Measurements from ENCODE around the gene URAD.

Gene URAD

DNA sequence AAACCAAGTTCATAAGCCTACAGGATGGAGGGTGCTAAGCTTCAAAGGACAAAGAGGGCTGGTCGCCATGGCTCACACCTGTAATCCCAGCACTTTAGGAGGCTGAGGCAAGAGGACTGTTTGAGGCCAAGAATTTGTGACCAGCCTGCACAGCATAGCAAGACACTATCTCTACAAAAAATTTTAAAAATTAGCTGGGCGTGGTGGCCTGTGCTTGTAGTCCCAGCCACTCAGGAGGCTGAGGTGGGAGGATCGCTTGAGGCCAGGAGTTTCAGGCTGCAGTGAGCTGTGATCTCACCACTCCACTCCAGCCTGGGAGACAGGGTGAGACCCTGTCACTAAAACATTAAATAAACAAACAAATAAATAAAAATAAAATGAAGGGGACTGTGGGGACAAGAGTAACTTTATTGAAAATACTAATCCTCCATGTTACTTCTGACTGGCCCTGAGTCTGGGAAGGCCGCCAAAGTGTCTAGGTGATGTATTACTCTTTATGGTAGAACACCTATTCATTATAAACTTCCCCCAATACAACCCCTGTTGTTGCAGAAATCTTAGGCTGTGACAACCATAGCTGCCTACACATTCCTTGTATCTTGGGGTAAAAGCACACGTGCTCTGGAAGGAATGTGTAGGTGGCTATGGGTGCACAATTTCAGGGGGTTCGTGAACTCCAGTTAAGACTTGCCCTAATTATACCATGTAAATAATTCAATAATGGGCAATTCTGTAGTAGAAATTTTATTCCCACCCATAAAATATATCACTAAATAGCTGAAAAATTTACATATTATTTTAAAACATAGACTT is 14.6 kb upstream of the URAD start:
- TF ChIP-seq CTCF (IDR thresholded peaks at IDR 0.05; ENCODE audit: low read depth, low read length) = no peak
- TF ChIP-seq EZH2phosphoT487 (IDR thresholded peaks at IDR 0.05; ENCODE audit: low read depth) = no peak
- Histone ChIP-seq H3K36me3 (replicated peaks; ENCODE audit: low read depth, low read length) (no peaks in the 10 kb centered on the region), H3K4me1 (ENCODE audit: low read length) (peaks cover 10% of the 10 kb centered on the region), H3K27ac (ENCODE audit: low read length) (no peak overlapping the region), H3K9me3 (ENCODE audit: insufficient read depth, low read length) (no peaks in the 10 kb centered on the region), H3K4me3 (ENCODE audit: low read length) (no peak overlapping the region), H3K9ac (ENCODE audit: low read length) (no peak overlapping the region), H4K20me1 (ENCODE audit: insufficient read depth, low read length) (no peaks in the 10 kb centered on the region), H3K27me3 (ENCODE audit: low read depth, low read length) (no peaks in the 10 kb centered on the region), H2AFZ (ENCODE audit: low read depth, low read length) (no peak overlapping the region), H3K4me2 (ENCODE audit: low read length) (no peak overlapping the region), H3K79me2 (ENCODE audit: low read length) (no peaks in the 10 kb centered on the region)

DNA sequence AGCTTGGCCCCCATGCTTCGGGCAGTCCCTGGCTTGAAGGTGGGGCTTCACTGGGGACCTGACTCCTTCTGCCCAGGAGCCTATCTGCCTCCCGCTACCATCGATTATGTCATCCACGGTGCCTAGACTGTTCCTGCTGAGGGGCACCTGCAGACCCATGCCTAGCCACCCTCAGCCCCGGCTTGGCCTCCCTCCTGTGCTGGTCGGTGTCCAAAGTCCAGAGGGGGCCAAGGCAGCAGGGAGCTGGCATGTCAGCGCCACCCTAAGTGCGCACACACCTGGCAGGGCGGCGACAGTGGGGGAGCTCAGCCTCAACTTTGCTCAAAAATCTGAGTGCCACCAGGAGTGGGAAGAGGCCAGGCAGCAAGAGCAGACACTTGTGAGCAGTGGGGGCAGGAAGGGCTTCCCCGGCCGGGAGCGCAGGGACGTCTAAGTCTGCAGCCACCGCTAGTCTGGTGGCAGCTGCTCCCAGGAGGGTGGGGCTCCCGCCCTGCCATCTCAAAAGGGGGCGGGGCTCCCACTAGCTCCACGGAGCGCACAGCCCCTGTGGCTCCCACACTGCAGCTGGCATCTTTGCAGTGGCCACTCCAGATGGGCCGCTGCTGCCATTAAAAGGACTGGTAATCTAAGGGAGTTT is 13.5 kb upstream of the URAD start:
- Histone ChIP-seq H3K9ac (ENCODE audit: low read length) (no peak overlapping the region), H3K9me3 (ENCODE audit: insufficient read depth, low read length) (no peaks in the 10 kb centered on the region), H4K20me1 (ENCODE audit: insufficient read depth, low read length) (no peaks in the 10 kb centered on the region), H3K79me2 (ENCODE audit: low read length) (no peaks in the 10 kb centered on the region), H3K36me3 (replicated peaks; ENCODE audit: low read depth, low read length) (no peaks in the 10 kb centered on the region), H3K4me1 (ENCODE audit: low read length) (peaks cover 11% of the 10 kb centered on the region), H3K27me3 (ENCODE audit: low read depth, low read length) (no peaks in the 10 kb centered on the region), H3K4me3 (ENCODE audit: low read length) (no peak overlapping the region), H3K4me2 (ENCODE audit: low read length) (peak overlapping the region; percentile 50), H3K27ac (ENCODE audit: low read length) (no peak overlapping the region), H2AFZ (ENCODE audit: low read depth, low read length) (no peak overlapping the region)
- TF ChIP-seq EZH2phosphoT487 (IDR thresholded peaks at IDR 0.05; ENCODE audit: low read depth) (no peak), CTCF (IDR thresholded peaks at IDR 0.05; ENCODE audit: low read depth, low read length) (no peak)

GRCh38 chr13:28001049-28001448 is 12.6 kb upstream of the URAD start:
- H3K27ac ChIP-seq (ENCODE audit: low read length) = no peak overlapping the region
- no peaks in the 10 kb centered on the region for H4K20me1 ChIP-seq (ENCODE audit: insufficient read depth, low read length)
- H2AFZ ChIP-seq (ENCODE audit: low read depth, low read length) = no peak overlapping the region
- H3K9ac ChIP-seq (ENCODE audit: low read length) = no peak overlapping the region
- H3K4me1 ChIP-seq (ENCODE audit: low read length) = peaks cover 11% of the 10 kb centered on the region
- no peak overlapping the region for H3K4me2 ChIP-seq (ENCODE audit: low read length)
- H3K36me3 ChIP-seq (replicated peaks; ENCODE audit: low read depth, low read length) = no peaks in the 10 kb centered on the region
- H3K27me3 ChIP-seq (ENCODE audit: low read depth, low read length) = no peaks in the 10 kb centered on the region
- TF ChIP-seq CTCF (IDR thresholded peaks at IDR 0.05; ENCODE audit: low read depth, low read length) (no peak), EZH2phosphoT487 (IDR thresholded peaks at IDR 0.05; ENCODE audit: low read depth) (no peak)
- H3K4me3 ChIP-seq (ENCODE audit: low read length) = no peak overlapping the region
- H3K9me3 ChIP-seq (ENCODE audit: insufficient read depth, low read length) = no peaks in the 10 kb centered on the region
- no peaks in the 10 kb centered on the region for H3K79me2 ChIP-seq (ENCODE audit: low read length)

DNA sequence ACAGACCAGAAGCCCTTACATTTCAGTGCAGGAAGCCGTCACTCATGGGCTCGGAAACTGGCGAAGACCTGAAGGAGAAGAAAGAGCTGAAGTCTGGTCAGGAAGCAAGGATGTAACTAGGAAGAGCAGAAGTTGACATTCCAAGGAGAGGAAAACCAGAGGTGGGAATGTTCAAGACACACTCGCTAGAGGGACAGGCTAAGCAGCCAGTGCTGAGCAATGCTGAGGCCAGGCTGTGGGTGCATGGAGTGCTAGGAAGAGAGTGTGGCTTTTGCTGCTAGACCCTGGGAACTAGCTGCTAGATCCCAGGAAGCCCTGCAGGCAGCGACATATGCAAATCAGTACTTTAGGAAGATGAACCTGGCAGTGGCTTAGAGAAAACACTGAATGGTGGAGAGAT is 12.1 kb upstream of the URAD start:
- no peak overlapping the region for H3K9ac ChIP-seq (ENCODE audit: low read length)
- H3K79me2 ChIP-seq (ENCODE audit: low read length) = no peaks in the 10 kb centered on the region
- peaks cover 11% of the 10 kb centered on the region for H3K4me1 ChIP-seq (ENCODE audit: low read length)
- H3K36me3 ChIP-seq (replicated peaks; ENCODE audit: low read depth, low read length) = no peaks in the 10 kb centered on the region
- H4K20me1 ChIP-seq (ENCODE audit: insufficient read depth, low read length) = no peaks in the 10 kb centered on the region
- no peaks in the 10 kb centered on the region for H3K27me3 ChIP-seq (ENCODE audit: low read depth, low read length)
- TF ChIP-seq CTCF (IDR thresholded peaks at IDR 0.05; ENCODE audit: low read depth, low read length) (no peak), EZH2phosphoT487 (IDR thresholded peaks at IDR 0.05; ENCODE audit: low read depth) (no peak)
- no peak overlapping the region for H3K4me2 ChIP-seq (ENCODE audit: low read length)
- H3K9me3 ChIP-seq (ENCODE audit: insufficient read depth, low read length) = no peaks in the 10 kb centered on the region
- H2AFZ ChIP-seq (ENCODE audit: low read depth, low read length) = peak overlapping the region; percentile 22; the same call in 1 of the 2 replicates
- H3K4me3 ChIP-seq (ENCODE audit: low read length) = no peak overlapping the region
- no peak overlapping the region for H3K27ac ChIP-seq (ENCODE audit: low read length)
